ENCODE results near the gene LIPE.

LIPE gene

DNA sequence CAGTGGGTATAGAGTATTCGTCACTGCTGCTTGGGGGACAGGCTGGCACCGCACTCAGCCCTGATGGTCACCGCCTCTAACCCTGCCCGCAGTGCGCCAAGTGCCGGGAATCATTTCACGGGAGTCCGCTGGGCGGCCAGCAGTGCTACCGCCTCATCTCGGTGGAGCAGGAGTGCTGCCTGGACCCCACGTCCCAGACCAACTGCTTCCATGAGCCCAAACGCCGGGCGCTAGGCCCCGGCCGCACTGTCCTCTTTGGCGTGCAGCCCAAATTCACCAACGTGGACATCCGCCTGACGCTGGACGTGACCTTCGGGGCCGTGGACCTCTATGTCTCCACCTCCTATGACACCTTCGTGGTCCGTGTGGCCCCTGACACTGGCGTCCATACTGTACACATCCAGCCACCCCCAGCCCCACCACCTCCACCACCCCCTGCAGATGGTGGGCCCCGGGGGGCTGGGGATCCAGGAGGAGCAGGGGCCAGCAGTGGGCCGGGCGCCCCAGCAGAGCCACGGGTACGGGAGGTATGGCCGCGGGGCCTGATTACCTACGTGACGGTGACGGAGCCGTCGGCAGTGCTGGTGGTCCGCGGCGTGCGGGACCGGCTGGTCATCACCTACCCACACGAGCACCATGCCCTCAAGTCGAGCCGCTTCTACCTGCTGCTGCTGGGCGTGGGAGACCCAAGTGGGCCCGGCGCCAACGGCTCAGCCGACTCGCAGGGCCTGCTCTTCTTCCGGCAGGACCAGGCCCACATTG is 51.6 kb downstream of the LIPE start:
- no peak for DNase-seq

DNA sequence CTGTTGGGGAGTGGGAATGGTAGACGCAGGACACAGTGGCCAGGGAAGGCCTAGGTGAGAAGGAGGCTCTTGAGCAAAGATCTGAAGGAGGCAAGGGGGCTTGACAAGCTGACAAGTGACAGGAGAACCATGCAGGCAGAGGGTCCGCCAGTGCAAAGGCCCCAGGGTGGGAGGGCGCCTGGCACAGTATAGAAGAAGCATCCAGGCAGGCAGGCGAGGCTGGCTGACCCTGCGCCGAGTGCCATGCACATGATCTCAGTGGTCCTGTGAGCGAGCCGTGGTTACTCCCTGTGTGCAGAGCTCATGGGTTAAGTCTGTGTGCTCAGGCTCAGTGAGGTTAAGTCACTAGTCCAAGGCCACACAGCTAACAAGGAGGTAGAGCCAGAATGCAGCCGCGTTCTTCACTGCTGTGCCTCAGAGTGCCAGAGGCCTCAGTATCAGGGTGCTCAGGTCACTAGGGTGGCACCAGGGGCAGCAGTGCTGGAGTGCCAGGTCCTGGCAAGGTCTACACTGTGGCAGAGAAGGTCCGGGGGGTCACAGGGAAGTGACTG is 52.3 kb downstream of the LIPE start:
- no peak for DNase-seq

DNA sequence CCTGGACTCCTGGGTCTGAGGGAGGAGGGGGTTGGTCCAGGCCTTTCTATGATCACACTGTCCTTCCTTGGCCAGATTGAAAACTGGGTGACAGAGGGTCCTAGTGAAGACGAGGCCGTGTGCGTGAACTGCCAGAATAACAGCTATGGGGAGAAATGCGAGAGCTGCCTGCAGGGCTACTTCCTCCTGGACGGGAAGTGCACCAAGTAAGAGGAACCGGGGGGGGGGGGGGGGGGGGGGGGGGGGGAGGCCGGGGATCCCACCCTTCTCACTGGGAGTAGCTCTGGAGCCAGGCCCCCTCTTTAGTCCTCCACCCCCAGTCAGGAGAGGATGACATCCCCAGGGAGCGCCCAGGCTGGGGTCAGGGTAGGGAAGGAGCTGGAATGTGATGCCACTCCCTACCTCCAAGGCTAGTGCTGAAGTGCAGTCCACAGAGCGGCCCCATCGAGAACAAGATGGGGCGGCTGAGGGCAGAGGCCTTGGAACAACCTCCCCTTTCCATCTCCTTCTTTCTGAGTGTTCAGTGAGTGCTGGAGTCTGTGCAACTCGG is 56.5 kb downstream of the LIPE start:
- no peak for DNase-seq

DNA sequence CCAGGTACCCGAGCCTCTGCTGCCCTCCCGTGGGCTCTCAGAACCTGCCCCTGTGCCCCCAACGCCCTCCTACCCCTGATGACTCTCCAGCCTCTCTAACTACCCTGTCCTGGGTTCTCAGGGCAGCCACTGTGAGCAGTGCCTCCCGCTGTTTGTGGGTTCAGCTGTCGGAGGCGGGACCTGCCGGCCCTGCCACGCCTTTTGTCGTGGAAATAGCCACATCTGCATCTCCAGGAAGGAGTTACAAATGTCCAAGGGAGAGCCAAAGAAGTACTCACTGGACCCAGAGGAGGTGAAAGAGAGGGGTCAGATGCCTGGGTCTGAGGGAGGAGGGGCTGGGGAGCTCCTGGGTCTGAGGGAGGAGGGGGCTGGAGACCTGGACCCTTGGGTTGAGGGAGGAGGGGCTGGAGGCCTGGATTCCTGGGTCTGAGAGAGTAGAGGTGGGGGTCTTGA is 57.1 kb downstream of the LIPE start:
- no peak for DNase-seq

DNA sequence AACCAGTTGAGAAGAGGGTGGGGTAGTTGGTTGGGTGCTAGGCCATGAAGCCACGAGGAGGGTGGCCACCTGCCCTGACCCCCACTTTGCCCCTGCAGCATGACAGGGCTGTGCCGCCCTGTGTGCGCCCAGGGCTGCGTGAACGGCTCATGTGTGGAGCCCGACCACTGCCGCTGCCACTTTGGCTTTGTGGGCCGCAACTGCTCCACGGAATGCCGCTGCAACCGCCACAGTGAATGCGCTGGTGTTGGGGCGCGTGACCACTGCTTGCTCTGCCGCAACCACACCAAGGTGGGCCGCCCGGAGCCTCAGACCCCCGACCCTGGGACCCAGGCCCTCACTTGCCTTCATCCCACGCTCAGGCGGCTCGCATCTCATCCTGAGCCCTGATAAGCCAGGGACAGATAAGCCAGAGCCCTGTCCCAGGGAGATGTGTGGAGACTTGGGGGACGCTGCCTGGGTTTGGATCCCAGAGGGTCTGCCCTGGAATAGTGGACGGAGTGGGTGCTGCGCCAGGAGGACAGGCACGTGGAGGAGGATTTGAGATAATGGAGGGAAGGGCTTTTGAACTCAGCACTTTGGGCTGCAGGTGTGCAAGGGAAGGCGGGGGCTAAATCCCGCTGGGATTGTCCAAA is 57.6 kb downstream of the LIPE start:
- no peak for DNase-seq

DNA sequence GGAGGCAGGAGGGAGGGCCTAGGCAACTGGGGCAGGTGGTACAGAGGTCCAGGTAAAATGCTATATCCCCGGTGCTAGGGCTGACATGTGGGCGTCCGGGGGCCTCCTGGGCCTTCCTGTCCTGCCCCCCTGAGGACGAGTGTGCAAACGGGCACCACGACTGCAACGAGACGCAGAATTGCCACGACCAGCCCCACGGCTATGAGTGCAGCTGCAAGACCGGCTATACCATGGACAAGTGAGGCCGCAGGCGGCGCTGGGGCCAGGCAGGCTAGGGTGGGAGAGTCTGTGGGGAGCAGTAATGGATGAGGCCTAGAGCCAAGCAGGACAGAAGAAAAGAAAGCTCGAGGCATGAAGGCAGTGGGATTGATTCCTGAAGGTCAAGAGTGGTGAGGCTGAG is 58.4 kb downstream of the LIPE start:
- DNase-seq: no peak

DNA sequence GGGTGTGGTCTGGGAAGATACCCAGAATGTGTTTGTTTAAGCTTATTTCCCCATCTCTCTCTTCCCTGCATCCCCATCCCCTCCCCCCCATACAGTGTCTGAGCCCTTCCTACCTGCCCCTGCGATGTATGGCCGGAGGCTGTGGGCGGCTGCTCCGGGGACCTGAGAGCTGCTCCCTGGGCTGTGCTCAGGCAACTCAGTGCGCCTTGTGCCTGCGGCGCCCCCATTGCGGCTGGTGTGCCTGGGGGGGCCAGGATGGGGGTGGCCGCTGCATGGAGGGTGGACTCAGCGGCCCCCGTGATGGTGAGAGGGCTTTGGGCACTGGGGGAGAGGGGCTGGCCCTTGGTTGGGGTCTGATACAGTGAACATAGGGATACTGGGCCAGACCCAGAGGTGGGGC is 58.8 kb downstream of the LIPE start:
- no peak for DNase-seq

DNA sequence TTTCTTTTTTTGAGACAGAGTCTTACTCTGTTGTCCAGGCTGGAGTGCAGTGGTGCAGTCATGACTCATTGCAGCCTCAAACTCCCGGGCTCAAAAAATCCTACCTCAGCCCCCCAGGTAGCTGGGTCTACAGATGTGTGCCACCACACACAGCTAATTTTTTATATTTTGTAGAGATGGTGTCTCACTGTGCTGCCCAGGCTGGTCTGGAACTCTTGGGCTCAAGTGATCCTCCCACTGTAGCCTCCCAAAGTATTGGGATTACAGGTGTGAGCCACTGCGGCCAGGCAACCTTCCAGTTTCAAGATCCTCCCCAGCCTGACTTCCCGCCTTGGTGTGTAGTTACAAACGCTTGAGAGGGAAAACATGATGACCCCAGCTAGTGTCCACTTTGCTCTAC is 59.3 kb downstream of the LIPE start:
- no peak for DNase-seq

DNA sequence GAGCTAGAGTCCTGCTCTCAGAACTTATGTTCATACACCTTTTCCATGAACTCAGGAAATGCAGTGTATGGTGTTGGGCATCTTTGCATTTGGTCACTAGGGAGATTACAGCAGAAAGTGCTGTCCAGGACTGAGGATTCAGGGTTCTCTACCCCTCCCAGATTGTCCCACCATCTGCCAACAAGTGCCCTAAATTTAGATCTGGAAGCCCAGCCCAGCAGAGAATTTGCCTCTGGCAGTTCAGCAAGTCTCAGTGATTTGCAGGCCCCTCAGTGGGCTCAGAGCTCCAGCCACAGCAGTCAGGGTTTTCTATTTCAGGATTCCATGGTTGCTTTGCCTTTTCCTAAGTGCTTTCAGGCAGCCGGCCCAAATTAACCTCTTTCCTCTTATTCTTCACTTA is 60.5 kb downstream of the LIPE start:
- no peak for DNase-seq

DNA sequence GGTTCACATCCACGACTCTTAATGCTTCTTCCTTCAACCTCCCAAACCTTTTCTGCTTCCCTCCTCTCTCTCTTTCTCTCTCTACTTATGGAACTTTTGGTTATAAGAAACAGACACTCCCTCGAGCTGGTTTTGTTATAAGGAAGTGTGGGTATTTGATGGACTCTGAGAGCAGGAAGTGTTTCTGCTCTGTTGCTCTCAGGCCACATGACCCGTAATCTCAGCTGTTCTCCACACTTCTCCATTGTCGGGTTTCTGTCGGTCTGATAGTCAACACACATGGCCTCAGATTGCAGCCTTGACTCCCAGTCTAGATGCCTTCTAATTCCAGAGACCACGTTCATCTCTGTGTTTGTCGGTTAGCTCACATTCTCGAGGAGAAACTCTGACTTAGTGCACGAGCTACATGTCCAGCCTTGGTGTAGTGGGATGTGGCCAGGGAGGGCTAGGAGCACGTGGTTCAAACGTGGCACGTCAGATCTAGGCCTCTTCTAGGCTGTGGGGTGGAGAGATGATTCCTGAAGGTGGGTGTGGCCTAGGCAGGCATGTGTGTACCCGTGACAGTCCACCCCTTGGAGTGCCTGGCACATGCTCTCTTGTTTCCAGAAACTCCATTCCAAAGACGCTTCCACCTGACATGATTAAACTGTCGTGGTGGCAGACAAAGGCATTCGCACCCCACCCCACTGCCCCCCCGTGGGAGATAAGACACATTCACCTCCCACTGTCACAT is 63.4 kb downstream of the LIPE start:
- no peak for DNase-seq

DNA sequence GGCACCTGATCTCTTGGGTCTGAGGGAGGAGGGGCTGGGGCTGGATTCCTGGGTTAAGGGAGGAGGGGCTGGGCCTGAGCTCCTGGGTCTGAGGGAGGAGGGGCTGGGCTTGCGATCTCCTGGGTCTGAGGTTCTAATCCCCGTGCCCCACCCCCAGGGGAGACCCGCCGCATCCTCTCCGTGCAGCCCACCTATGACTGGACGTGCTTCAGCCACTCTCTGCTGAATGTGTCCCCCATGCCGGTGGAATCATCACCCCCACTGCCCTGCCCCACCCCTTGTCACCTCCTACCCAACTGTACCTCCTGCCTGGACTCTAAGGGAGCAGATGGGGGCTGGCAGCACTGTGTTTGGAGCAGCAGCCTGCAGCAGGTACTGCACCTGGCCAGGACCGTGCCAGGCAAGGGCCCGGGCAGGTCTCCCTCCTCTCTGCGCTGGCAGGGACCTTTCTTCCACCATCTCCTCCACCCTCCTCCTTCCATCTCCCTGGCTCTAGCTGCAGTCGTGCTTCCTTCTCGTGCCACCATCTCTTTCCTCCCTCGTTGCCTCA is 64.2 kb downstream of the LIPE start:
- no peak for DNase-seq

DNA sequence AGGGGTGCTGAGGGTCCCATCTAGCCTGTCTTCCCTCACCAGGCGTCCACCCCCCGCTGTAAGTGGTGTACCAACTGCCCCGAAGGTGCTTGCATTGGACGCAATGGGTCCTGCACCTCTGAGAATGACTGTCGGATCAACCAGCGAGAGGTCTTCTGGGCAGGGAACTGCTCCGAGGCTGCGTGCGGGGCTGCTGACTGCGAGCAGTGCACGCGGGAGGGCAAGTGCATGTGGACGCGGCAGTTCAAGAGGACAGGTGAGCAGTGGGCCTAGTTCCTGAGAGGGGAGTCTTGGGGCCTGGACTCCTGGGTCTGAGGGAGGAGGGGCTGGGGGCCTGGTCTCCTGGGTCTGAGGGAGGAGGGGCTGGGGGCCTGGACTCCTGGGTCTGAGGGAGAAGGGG is 64.8 kb downstream of the LIPE start:
- DNase-seq: no peak

DNA sequence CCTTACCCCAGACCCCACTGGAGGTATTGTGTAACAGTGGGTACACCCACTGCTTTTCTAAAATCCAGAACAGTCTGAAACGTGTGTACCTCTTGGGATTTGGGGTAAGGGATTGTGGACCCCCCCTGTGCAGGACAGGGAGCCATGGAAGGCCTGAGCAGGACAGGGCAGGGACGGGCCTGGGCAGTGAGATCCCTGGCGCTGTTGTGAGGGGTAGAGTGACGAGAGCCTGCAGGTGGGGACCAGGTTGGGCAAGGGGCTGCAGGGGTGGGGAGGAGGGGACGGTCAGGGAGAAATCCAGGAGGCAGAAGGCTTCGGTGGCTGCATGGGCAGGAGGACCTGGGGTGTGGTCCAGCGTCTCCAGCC is 65.7 kb downstream of the LIPE start:
- DNase-seq: no peak

DNA sequence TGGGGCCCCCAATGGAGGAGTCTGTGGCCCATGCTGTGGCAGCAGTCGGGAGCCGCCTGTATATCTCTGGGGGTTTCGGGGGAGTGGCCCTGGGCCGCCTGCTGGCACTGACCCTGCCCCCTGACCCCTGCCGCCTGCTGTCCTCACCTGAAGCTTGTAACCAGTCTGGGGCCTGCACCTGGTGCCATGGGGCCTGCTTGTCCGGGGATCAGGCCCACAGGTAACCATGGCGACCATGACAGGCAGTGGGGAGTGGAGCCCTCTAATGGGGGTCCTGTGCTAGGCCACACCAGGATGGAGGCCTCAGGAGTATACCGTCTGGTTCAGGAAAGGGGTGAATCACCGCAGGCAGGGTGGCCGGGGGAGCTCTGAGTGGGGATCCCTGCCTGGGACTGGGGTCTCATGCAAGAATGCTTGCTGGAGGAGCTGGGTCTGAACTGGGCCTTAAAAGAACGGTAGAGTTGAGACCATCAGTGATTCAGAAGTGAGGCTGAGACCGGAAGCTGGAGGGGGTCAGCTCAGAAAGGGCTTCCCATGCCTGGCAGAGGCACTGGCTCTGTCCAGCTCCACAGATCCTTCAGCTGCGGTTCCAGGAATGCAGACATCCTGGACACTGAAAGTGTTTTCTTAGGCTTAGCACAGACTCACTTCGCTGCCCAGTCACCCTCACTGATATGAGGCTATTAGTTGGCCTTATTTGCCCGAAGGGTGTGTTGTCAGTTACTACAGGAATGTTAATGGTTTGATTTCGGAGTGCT is 66.2 kb downstream of the LIPE start:
- DNase-seq: no peak

DNA sequence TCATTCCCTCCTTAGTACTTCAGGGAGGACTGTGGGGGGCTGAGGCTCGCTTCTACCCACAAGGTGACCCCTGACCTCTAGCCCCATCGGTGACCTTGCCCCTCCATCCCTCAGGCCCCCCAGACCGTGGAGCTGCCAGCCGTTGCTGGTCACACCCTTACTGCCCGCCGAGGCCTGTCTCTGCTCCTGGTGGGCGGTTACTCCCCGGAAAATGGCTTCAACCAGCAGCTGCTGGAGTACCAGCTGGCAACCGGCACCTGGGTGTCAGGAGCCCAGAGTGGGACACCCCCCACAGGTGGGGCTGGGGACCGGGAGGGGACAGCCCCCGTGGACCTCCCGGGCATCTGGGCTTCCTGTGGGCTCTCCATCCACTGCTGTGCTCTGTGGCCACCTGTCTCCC is 69.9 kb downstream of the LIPE start:
- DNase-seq: no peak

DNA sequence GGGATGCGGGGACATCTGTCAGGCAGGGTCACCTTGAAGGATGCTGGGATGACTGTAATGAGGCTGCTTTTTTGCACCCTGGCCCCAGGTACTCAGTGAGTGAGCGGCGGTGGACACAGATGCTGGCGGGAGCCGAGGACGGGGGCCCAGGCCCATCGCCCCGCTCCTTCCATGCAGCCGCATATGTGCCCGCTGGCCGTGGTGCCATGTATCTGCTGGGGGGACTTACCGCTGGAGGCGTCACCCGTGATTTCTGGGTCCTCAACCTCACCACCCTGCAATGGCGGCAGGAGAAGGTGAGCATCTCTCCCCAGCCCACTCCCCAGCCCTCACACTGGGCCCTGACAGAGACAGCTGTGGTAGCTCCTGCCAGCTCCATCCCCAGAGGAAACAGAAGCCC is 70.5 kb downstream of the LIPE start:
- DNase-seq: no peak

DNA sequence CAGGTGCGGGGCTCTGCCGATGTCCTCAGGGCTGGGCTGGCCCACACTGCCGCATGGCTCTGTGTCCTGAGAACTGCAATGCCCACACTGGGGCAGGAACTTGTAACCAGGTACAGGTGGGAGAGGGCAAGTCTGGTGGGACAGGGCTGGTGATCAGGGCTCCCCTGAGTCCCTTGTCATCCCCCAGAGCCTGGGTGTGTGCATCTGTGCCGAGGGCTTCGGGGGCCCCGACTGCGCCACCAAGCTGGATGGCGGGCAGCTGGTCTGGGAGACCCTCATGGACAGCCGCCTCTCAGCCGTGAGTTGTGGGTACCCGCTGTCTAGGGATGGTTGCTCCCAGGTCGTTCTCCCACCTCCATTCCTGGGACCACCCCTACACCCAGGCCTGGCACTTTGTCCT is 71.3 kb downstream of the LIPE start:
- no peak for DNase-seq

DNA sequence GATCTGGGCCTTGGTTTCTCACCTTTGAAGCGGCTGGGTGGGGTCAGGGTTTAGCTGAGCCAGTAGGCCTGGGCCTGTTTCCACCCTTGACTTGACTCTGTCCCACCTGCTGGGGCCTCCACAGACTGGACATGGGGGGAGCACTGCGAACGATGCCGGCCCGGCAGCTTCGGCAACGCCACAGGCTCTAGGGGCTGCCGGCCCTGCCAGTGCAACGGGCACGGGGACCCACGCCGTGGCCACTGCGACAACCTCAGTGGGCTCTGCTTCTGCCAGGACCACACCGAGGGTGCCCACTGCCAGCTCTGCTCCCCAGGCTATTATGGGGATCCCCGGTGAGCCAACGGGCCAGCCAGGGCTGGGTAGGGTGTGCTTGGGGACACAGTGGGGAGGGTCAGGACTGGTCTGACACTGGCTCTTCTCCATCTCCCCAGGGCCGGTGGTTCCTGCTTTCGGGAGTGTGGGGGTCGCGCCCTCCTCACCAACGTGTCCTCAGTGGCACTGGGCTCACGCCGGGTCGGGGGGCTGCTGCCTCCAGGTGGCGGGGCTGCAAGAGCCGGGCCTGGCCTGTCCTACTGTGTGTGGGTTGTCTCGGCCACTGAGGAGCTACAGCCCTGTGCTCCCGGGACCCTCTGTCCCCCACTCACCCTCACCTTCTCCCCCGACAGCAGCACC is 73.7 kb downstream of the LIPE start:
- DNase-seq: no peak

DNA sequence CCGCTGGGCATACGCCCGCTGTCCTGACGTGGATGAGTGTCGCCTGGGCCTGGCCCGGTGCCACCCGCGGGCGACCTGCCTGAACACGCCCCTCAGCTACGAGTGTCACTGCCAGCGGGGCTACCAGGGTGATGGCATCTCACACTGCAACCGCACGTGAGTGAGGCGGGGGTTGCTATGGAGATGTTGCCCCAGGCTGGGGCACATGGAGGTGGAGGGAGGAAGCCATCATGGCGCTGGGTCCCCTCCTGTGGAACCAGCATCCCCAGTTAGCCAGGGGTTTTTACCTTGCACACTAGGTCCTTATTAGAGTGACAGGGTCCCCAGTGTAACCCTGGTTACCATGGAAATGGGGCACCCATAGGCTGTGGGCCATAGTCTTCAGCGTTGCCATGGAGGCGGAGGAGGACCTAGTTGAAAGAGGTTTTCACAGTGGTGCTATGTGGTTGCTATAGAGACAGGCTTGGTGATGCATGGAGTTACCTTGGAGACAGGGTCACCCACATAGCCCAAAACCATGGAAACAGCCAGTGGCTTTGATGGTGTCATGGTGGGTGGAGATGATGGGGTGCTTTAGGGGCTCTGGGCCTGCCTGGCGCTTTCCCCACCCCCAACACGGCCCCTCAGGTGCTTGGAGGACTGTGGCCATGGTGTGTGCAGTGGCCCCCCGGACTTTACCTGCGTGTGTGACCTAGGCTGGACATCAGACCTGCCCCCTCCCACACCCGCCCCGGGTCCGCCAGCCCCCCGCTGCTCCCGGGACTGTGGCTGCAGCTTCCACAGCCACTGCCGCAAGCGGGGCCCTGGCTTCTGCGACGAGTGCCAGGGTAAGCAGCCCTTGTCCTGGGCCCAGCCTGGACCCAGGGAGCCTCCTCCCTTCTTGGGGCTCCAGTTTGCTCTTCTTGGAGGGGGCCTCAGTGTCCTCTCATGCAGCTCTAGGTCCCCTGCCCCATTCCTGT is 74.6 kb downstream of the LIPE start:
- DNase-seq: peak; percentile 27

Measured in activated CD4-positive, alpha-beta T cell treated with anti-CD3 and anti-CD28 coated beads, Interleukin-2, Interleukin-6, amounts not matched to agents 100 ng/mL and 50 ng/mL, durations not matched to agents 16 hours and 8 hours (primary cell).